Left renal cortex interstitium (tissue), 4 donors: ENCODE measurements around the gene SCRG1. TPM values are rescaled to one million over a fixed set of nuclear protein-coding genes. Genes with fewer than 3 reads are reported as not detected.
A peak's percentile ranks its signal among the peaks of the same experiment; 100 is the strongest.

Experiments
- DNase-seq, 4 donors: peaks; one replicate each; pipeline ENCODE4 v3.0.0-alpha.2; 2013; ENCODE audit warnings: low read depth in 4 of 4, low spot score in 2 of 4, missing footprints in 1 of 4
- polyA plus RNA-seq, 4 donors: library from polyadenylated mRNA; unstranded; fragments of 120-200 nt; gene quantifications; one replicate each; pipeline ENCODE4 v1.2.1, GENCODE V29; 2013; ENCODE audit not compliant: insufficient read length in 4 of 4

Gene SCRG1
- polyA plus RNA-seq, 4 donors = 0.34 to 0.82 (median 0.42) TPM

DNA sequence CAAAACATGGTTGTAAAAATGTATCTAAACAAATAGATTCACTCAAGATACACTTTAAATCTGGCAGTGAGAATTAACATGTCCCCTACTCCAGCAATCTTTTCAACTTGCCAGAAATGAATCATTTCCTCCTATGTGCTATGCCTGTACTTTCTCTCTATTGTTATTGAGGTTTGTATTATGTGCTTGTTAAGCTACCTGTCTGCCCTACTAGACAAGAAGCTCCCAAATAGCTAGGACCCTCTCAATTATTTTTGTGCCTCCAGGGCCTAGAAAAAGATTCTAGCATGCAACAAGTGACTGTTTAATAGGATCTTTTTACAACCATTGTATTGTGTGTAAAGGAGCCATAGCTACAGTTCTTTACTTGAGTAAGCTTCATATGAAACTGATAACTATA is 31.6 kb downstream of the SCRG1 start:
- DNase-seq = no peak

DNA sequence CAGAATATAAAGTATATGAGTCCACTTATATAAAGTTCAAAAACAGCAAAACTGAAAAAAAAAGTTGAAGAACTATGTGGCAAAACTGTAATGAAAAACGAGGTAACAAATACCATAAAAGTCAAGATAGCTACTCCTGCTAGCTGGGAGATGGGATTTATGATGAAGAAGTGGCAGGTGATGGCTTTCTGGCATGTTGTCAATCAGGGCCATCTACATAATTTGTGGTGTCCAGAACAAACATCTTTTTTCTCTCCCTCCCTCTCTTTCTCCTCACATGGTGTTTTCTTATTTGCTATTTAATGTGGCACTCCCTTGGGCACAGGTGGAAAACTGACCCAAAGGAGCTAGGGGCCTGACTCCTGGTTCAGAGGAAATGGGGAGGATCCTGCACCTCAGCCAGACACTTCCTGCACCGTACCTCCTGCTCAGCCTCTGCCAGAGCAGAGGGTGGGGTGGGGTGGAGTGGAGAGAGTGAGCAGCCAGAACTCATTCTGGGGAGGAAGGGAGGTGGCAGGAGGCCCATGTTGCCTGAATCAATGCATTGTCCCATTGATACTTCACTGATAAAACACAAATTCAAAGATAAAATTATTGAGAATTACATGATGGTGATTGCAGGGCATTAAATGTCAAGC is 33.4 kb downstream of the SCRG1 start:
- no peak for DNase-seq

DNA sequence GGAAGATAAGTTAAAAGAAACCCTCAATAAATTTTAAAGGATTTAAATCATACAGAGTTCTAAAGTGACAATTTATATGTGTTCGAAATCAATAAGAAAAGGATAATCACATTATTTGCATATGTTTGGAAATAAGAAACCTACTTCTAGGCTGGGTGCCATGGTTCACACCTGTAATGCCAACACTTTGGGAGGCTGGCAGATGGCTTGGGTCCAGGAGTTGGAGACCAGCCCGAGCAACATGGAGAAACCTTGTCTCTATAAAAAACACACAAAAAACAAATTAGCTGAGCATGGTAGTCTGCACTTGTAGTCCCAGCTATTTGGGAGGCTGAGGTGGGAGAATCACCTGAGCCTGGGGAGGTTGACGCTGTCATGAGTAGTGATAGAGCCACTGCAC is 36.2 kb downstream of the SCRG1 start:
- DNase-seq = no peak

DNA sequence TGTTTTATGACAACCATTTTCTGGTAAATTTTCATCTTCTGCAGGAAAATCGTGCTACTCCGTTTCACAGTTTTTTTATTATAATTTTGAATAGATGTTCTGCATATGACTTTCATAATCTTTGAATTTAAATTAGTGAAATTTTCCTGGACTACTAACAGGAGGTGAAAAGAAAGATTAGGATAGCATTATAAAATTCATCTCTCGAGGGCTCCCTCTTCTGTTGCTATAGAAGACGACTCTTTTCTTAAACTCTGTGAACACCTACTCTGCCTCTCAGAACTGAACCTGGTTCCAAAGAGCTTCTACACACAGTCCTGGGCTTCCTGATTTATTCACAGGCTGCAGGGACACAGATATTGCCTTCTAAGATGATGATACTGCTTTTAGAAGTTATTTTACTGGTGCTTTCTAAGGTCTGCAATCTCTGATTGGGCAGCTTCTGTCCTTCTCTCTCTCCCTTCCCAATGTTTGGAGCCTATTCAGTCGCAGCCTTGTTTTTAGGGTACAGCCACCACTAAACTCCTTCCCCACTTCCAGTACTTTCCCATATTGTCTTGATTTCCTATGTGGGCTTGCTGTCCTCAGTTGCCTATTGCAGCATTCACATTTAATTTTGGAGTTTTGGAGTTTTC is 38.2 kb downstream of the SCRG1 start:
- DNase-seq = no peak

DNA sequence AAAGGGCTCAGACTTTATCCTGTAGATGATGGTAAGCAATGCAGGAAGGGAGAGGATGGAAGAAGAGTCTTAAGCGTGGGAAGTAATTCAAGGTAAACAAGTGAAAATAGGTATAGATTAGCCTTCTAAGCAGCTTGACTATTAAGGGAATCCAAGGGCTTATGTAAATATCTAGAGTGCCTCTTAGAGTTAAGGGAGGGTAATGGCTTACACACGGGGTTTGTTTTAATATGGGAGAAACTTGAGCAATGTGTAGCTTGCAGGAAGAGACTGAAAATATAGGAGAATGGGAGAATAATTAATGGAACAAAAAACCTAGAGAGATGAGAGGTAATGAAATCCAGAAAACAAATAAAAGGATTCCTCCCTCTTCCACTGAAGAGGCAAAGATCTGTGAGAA is 41.0 kb downstream of the SCRG1 start:
- no peak for DNase-seq

DNA sequence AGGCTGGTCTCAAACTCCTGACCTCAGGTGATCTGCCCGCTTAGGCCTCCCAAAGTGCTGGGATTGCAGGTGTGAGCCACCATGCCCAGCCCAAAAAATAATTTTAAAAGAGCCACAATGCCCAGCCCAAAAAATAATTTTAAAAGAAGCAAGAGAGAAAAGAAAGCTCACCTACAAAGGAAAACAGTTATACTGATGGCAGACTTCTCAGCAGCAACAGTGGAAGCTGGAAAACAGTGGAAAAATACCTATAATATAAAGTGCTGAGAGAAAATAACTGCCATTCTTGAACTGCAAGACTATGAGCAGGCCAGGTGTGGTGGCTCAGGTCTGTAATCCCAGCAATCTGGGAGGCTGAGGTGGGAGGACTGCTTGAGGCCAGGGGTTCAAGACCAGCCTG is 51.4 kb downstream of the SCRG1 start:
- DNase-seq = no peak

DNA sequence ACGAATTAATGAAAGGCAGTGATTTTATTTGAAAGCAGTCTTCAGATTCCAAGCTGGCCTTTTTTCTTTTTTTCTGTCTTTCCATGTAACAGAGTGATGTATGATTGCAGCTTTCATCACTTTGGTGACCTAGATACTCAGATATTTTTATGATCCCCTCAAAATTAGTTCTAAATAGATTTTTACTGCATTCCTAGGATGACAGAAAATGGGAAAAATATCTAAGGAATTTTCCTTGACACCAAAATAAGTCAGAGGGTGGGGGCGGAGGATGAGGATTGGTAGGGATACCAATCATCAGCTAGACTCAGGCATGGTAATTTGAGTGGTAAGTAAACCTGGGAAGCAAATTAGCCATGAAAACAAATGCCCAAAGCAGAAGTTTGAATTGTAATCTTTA is 52.8 kb downstream of the SCRG1 start:
- no peak for DNase-seq

DNA sequence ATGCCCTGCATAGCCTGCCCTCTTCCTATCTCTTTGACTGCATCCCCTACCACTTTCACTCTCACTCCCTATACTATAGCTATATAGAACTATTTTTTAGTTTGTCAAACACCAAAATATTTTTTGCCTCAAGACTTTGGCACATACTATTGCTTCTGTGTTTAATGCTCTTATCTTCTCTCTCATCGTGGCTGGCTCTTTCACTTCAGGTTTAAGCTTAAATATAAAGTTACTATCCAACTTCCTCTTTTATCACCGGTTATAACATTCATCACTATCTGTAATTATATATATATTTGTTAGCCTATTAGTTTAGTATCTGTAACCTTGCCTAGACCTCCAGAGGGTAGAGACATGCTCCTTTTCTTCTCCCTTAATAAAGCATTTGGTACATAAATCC is 53.3 kb downstream of the SCRG1 start:
- DNase-seq = no peak

DNA sequence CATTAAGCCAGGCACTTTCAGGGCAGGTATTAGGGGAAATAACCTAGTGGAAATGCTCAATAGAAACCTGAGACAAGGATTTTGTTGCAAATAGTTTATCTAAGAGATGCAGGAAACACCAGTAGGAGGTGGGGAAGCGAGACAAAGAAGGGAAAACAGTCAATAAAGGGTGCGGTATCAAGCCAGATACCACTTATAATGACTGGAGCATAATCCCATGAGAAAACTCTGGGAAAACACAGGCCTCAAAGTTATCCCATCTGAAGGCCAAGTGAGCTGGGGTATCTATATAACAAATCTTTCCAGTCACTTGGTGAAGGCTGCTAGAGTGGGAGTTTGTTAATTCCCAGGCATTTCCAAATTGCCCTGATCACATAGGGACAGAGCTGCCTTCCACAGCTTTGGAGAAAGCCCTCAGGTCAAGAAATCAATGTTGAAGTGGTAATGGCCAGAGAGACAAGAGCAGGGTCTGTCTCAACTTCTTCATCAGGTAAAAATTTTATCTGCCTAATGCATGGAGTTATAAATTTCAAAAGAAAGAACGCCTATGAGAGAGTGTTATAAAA is 55.0 kb downstream of the SCRG1 start:
- DNase-seq = no peak

DNA sequence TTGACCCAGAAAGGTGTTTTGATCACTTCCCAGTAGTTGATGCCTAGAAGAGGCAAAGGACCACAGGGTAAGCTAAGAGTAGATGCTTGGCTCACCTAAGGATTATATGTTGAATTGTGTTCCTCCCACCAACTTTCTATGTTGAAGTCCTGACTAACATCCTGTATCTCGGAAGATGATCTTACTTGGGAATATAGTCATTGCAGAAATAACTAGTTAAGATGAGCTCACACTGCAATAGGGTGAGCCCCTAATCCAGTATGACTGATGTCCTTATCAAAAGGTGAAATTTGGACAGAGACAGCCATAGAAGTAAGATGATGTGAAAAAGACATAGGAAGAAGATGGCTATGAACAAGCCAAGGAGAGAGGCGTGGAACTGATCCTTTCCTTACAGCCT is 61.5 kb downstream of the SCRG1 start:
- no peak for DNase-seq

DNA sequence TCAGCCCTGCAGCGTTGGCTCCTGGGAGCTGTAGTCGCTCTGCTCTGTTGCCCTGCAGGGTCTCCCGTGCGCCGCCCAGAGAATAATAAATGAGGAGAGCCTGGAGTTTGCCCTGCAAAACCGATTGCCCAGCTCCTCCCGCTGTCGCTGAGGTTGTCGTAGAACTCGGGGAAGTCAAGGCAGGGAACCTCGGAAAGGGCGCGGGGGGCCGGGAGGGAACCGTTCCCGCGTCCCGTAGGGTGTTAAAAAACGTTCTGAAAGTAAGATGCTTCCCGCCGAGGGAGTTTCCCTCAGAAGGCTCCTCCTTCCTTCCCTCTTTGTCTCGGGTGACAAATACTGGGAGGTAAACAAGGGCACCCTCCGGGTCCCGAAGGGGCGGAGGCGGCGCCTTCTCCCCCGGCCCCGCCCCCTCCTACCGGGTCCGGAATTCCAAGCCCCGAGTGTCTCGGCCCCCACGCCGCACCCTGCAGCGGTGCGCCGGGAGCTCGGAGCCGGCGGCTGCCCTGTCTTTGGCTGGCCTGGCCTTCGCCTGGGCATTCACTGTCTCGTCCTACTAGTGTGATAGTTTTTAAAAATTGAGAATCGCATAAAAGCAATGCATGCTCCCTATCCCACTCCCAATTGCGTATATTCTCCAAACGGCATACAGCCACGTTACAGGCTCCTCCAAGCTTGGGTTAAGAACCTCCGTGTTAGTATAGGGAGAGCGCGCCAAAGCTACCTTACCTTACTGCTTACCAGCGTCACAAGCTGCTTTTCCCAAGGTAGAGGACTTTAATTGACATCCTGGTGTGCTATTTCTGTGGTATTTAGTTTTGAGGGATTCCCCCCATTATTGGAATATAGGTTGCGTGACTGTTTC is 63.8 kb downstream of the SCRG1 start:
- DNase-seq = peak; percentile 61 to 83 (median 79)

Other genes starting within 250 kb of the SCRG1 start
- 10 to 100 TPM; 29.3 to 43.7 (median 32.2) TPM for gene GALNT7, start 230.3 kb downstream of the SCRG1 start, polyA plus RNA-seq
- gene HMGB2, start 64.8 kb downstream of the SCRG1 start, polyA plus RNA-seq = 100 to 1,000 TPM; 347 to 417 (median 355) TPM
- 10 to 100 TPM; 12.8 to 17.7 (median 14.6) TPM for gene SAP30, start 28.2 kb downstream of the SCRG1 start, polyA plus RNA-seq
- under 1 TPM in 1 of 4 donors, not detected in 3; 0.07 TPM for gene HAND2, start 131.1 kb upstream of the SCRG1 start, polyA plus RNA-seq